ENCODE results near the gene PPIP5K1.
A peak's percentile ranks its signal among the peaks of the same experiment; 100 is the strongest.

DNA sequence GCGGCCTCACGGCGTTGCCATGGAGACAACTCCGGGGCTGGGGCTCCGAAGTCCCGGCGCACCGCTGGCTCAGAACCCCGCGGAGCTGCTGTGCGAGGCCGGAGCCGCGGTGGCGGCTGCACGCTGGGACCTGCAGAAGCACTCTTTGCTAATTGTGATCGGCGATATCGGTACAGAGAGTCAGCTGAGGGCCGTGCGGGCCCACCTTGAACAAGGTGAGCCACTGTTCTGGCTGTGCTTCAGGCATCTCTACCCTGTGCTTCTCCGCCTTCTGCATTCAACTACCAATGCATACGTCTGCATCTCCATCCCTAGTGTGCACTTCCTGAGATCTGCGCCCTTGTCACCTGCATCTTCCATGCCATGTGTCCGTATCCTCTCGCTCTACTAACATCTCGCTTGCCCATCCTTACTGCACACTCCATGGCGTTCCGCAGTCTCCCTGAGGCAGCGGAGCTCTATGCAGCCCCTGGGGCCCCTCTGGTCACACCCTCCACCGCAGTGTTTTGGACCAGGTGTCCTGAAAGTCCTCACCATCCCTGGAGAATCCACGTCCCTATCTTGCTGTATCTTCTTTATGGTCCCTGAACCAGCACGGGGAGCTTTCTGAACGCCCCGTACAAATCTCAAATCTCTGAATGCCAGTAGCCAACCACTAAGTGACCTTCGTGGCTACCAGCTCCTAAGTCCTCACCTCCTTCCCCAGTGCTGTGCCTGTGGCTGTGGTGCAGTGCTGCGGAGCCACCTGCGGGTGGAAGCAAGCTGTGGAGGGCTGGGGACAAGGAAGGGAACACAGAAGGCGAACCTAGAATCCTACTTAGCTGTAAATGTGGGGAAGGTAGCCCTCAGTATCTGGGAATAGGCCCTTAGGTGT lies 78.8 kb downstream of the PPIP5K1 start:
- TF ChIP-seq, protein P1, sequence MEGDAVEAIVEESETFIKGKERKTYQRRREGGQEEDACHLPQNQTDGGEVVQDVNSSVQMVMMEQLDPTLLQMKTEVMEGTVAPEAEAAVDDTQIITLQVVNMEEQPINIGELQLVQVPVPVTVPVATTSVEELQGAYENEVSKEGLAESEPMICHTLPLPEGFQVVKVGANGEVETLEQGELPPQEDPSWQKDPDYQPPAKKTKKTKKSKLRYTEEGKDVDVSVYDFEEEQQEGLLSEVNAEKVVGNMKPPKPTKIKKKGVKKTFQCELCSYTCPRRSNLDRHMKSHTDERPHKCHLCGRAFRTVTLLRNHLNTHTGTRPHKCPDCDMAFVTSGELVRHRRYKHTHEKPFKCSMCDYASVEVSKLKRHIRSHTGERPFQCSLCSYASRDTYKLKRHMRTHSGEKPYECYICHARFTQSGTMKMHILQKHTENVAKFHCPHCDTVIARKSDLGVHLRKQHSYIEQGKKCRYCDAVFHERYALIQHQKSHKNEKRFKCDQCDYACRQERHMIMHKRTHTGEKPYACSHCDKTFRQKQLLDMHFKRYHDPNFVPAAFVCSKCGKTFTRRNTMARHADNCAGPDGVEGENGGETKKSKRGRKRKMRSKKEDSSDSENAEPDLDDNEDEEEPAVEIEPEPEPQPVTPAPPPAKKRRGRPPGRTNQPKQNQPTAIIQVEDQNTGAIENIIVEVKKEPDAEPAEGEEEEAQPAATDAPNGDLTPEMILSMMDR (IDR thresholded peaks at IDR 0.05) = peak in 3 of 12 donors; percentile 13 to 35 (median 28)
- no peak for TF ChIP-seq POLR2A (IDR thresholded peaks at IDR 0.05)

Data from heart left ventricle (tissue), 13 donors.